ENCODE results near the gene TESPA1. TPM values are rescaled to one million over a fixed set of nuclear protein-coding genes. Genes with fewer than 3 reads are reported as not detected.

TESPA1 gene
- total and polyA plus RNA-seq, 2 experiments from 2014 or later = not detected

- no peak overlapping the region for H3K27ac ChIP-seq
- 42% methylated on average over 6 of the region's 6 CpGs for WGBS (ENCODE audit: low lambda C conversion rate, missing lambda C conversion rate)
- DNase-seq (ENCODE audit: low spot score) = no peak
These were observed 8.7 kb downstream of the TESPA1 start for GRCh38 chr12:54975875-54976274.

DNA sequence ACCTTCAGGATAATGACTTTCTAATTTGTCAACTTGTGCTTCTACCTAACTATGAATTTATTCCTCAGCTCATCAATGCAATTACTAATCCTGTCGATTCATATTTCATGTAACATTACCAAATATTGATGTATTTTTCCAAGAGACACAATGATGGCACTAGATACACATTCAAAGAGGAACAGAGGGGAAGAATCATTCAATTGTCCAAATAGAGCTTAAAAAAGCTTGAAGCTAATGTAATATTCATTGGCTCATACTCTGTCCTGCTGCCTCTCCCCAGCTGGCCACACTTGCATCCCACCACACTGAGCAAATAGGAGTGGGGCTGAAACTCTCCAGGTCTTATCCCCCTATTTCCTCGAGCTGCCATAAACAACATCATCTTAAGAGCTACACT is 9.3 kb downstream of the TESPA1 start:
- Histone ChIP-seq H3K9me2 (replicated peaks; ENCODE audit: insufficient read depth) (no peaks in the 10 kb centered on the region), H3K27me3 (no peaks in the 10 kb centered on the region), H2AFZ (no peak overlapping the region), H3K36me3 (replicated peaks; ENCODE audit: insufficient read depth, low read depth) (no peaks in the 10 kb centered on the region), H3K4me2 (no peak overlapping the region), H3K4me1 (ENCODE audit: insufficient read depth) (no peaks in the 10 kb centered on the region), H3K9me3 (ENCODE audit: low read depth) (no peaks in the 10 kb centered on the region), H3K79me2 (no peaks in the 10 kb centered on the region), H4K20me1 (ENCODE audit: insufficient read depth, poor library complexity, severe bottlenecking) (no peaks in the 10 kb centered on the region), H3K4me3 (no peak overlapping the region), H3K27ac (no peak overlapping the region)
- WGBS (ENCODE audit: low lambda C conversion rate, missing lambda C conversion rate) = 89% methylated on average over 2 of the region's 2 CpGs
- no peak for DNase-seq (ENCODE audit: low spot score)
- TF ChIP-seq EZH2 (IDR thresholded peaks at IDR 0.05; ENCODE audit: borderline replicate concordance) = no peak
- TF ChIP-seq, protein P1, sequence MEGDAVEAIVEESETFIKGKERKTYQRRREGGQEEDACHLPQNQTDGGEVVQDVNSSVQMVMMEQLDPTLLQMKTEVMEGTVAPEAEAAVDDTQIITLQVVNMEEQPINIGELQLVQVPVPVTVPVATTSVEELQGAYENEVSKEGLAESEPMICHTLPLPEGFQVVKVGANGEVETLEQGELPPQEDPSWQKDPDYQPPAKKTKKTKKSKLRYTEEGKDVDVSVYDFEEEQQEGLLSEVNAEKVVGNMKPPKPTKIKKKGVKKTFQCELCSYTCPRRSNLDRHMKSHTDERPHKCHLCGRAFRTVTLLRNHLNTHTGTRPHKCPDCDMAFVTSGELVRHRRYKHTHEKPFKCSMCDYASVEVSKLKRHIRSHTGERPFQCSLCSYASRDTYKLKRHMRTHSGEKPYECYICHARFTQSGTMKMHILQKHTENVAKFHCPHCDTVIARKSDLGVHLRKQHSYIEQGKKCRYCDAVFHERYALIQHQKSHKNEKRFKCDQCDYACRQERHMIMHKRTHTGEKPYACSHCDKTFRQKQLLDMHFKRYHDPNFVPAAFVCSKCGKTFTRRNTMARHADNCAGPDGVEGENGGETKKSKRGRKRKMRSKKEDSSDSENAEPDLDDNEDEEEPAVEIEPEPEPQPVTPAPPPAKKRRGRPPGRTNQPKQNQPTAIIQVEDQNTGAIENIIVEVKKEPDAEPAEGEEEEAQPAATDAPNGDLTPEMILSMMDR (IDR thresholded peaks at IDR 0.05; ENCODE audit: poor library complexity) = no peak
- no peak for TF ChIP-seq EZH2phosphoT487 (IDR thresholded peaks at IDR 0.05; ENCODE audit: low read depth, severe bottlenecking, unreplicated experiment)

More at GRCh38 chr12:54975875-54976274, 8.7 kb downstream of the TESPA1 start:
- H3K9me2 ChIP-seq (replicated peaks; ENCODE audit: insufficient read depth) = no peaks in the 10 kb centered on the region
- no peaks in the 10 kb centered on the region for H3K79me2 ChIP-seq
- H3K4me3 ChIP-seq = no peak overlapping the region
- no peak overlapping the region for H3K4me2 ChIP-seq
- no peaks in the 10 kb centered on the region for H3K9me3 ChIP-seq (ENCODE audit: low read depth)
- no peaks in the 10 kb centered on the region for H4K20me1 ChIP-seq (ENCODE audit: insufficient read depth, poor library complexity, severe bottlenecking)
- H3K36me3 ChIP-seq (replicated peaks; ENCODE audit: insufficient read depth, low read depth) = no peaks in the 10 kb centered on the region
- no peaks in the 10 kb centered on the region for H3K27me3 ChIP-seq
- no peak overlapping the region for H2AFZ ChIP-seq
- H3K4me1 ChIP-seq (ENCODE audit: insufficient read depth) = no peaks in the 10 kb centered on the region
- TF ChIP-seq EZH2 (IDR thresholded peaks at IDR 0.05; ENCODE audit: borderline replicate concordance) (no peak), EZH2phosphoT487 (IDR thresholded peaks at IDR 0.05; ENCODE audit: low read depth, severe bottlenecking, unreplicated experiment) (no peak)
- TF ChIP-seq, protein P1 (IDR thresholded peaks at IDR 0.05; ENCODE audit: poor library complexity) = no peak

- DNase-seq (ENCODE audit: low spot score) = no peak
- no peaks in the 10 kb centered on the region for H3K4me1 ChIP-seq (ENCODE audit: insufficient read depth)
- H3K4me2 ChIP-seq = no peak overlapping the region
- no peak overlapping the region for H3K4me3 ChIP-seq
- no peaks in the 10 kb centered on the region for H3K79me2 ChIP-seq
- WGBS (ENCODE audit: low lambda C conversion rate, missing lambda C conversion rate) = 84% methylated on average over 12 of the region's 12 CpGs
- H3K9me3 ChIP-seq (ENCODE audit: low read depth) = no peaks in the 10 kb centered on the region
- H3K27me3 ChIP-seq = no peaks in the 10 kb centered on the region
- no peak overlapping the region for H3K27ac ChIP-seq
- TF ChIP-seq EZH2 (IDR thresholded peaks at IDR 0.05; ENCODE audit: borderline replicate concordance) (no peak), EZH2phosphoT487 (IDR thresholded peaks at IDR 0.05; ENCODE audit: low read depth, severe bottlenecking, unreplicated experiment) (no peak)
- TF ChIP-seq, protein P1 (IDR thresholded peaks at IDR 0.05; ENCODE audit: poor library complexity) = no peak
- no peaks in the 10 kb centered on the region for H4K20me1 ChIP-seq (ENCODE audit: insufficient read depth, poor library complexity, severe bottlenecking)
- H3K9me2 ChIP-seq (replicated peaks; ENCODE audit: insufficient read depth) = no peaks in the 10 kb centered on the region
- H3K36me3 ChIP-seq (replicated peaks; ENCODE audit: insufficient read depth, low read depth) = no peaks in the 10 kb centered on the region
- H2AFZ ChIP-seq = no peak overlapping the region
These were observed 10.3 kb downstream of the TESPA1 start for GRCh38 chr12:54974279-54974678.

GRCh38 chr12:54973556-54973955 is 11.0 kb downstream of the TESPA1 start:
- Histone ChIP-seq H3K9me2 (replicated peaks; ENCODE audit: insufficient read depth) (no peaks in the 10 kb centered on the region), H3K4me1 (ENCODE audit: insufficient read depth) (no peaks in the 10 kb centered on the region), H3K27me3 (no peaks in the 10 kb centered on the region), H3K36me3 (replicated peaks; ENCODE audit: insufficient read depth, low read depth) (no peaks in the 10 kb centered on the region), H3K9me3 (ENCODE audit: low read depth) (no peaks in the 10 kb centered on the region), H4K20me1 (ENCODE audit: insufficient read depth, poor library complexity, severe bottlenecking) (no peaks in the 10 kb centered on the region), H3K27ac (no peak overlapping the region), H2AFZ (no peak overlapping the region), H3K4me3 (no peak overlapping the region), H3K79me2 (no peaks in the 10 kb centered on the region), H3K4me2 (no peak overlapping the region)
- TF ChIP-seq EZH2phosphoT487 (IDR thresholded peaks at IDR 0.05; ENCODE audit: low read depth, severe bottlenecking, unreplicated experiment) = no peak
- no peak for TF ChIP-seq EZH2 (IDR thresholded peaks at IDR 0.05; ENCODE audit: borderline replicate concordance)
- TF ChIP-seq, protein P1 (IDR thresholded peaks at IDR 0.05; ENCODE audit: poor library complexity) = no peak
- DNase-seq (ENCODE audit: low spot score) = no peak
- WGBS (ENCODE audit: low lambda C conversion rate, missing lambda C conversion rate) = 88% methylated on average over 3 of the region's 3 CpGs

Data from hepatocyte (in vitro differentiated cells).